NCI-H510A (cell line): ENCODE measurements around the gene NDUFA11.
"Not testable (repeated sequence)": the region's sequence is repeated elsewhere in the genome, so short reads cannot be mapped to it uniquely, and the experiment has no call there.

Source experiments
- DNase-seq: peaks from one replicate; lab custom pipeline; 2025; lab: John Stamatoyannopoulos, UW

NDUFA11 gene

GRCh38 chr19:5889288-5889971 lies 14.2 kb downstream of the NDUFA11 start:
- no peak for DNase-seq

GRCh38 chr19:5884065-5884811 lies 19.4 kb downstream of the NDUFA11 start:
- DNase-seq: not testable (repeated sequence)

- DNase-seq: not testable (repeated sequence)
These were observed 20.3 kb downstream of the NDUFA11 start for GRCh38 chr19:5883157-5883873.

GRCh38 chr19:5882421-5882968 lies 21.1 kb downstream of the NDUFA11 start:
- DNase-seq: no peak

DNA sequence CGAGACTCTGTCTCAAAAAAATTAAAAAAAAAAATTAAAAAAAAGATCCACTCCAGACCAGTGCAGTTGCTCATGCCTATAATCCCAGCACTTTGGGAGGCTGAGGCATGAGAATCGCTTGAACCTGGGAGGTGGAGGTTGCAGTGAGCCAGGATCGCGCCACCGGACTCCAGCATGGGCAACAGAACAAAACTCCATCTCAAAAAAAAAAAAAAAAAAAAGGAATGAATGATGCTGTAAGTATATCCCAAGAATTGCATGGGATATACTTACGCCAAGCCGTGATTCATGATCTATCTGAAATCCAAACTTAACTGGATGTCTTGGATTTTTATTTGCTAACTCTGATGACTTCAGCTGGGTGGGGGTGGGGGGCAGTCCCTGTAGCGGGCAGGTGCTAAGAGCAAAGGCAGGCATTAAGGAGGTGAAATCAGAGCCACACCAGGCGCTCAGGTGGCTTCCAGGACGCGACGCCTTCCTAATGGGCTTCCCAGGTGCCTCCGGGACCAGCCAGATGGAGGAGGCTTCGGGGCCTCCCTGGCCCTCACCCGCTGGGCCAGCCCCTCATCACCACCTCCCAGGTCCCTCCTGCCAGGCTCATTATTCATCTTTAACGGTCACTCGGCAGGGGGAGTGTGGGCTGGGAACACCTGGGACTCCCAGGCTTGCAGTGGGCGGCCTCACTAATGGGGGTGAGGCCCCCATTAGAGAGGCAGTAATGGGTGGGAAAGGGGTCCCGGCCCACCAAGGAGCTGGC lies 21.9 kb downstream of the NDUFA11 start:
- DNase-seq: peak; percentile 40

- peak; percentile 69 for DNase-seq
These were observed 22.9 kb downstream of the NDUFA11 start for GRCh38 chr19:5880604-5881078.

DNA sequence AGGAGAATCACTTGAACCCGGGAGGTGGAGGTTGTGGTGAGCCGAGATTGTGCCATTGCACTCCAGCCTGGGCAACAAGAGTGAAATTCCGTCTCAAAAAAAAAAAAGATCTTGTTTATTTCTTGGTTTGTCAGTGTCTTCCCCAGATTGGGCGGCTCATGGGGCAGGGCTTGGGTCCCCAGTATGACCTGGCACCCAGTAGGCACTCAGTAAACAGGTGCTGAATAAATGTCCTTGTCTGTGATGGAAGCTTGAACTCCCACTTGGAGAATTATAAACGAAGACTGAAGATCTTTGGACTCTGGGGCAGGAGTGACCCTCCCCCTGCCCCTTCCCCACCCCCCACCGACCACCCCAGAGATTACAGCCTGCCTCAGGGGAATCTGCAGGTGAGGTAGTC lies 23.4 kb downstream of the NDUFA11 start:
- DNase-seq: no peak

DNA sequence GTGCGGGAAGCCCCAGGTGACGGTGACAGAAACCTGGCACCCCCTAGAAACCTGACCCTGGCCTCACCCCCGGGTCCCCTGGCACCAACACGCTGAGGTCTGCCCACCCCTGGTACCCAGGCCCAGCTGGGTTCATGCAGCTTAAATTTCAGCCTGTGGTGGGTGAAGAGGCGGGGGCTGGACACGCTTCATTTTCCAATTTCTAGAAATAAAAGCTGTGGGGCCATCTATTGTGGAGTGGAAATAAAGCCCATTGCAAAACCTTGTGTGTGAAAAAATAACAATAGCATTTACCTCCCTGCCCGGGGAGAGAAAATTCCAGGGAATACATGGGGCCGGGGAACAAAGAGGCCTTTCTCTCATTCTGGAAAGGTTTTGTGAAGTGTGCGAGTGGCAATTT lies 25.7 kb downstream of the NDUFA11 start:
- DNase-seq: no peak

GRCh38 chr19:5877427-5877826 lies 26.2 kb downstream of the NDUFA11 start:
- DNase-seq: no peak

DNA sequence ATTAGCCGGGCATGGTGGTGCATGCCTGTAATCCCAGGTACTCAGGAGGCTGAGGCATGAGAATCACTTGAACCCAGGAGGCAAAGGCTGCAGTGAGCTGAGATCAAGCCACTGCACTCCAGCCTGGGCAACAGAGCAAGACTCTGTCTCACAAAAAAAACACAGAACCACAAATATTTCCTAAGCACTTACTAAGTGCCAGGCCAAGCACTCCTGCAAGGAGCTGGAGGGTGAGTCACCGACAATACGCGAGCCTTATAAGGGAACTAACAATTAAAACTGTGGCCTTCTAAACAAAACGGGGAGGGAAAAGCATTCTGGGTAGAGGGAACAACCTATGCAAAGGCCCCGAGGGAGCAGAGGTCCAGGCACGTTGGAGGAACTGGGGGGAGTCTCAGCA lies 29.1 kb downstream of the NDUFA11 start:
- not testable (repeated sequence) for DNase-seq

GRCh38 chr19:5873617-5874199 lies 29.9 kb downstream of the NDUFA11 start:
- no peak for DNase-seq

GRCh38 chr19:5870986-5871394 lies 32.6 kb downstream of the NDUFA11 start:
- no peak for DNase-seq

- DNase-seq: no peak
These were observed 36.1 kb downstream of the NDUFA11 start for GRCh38 chr19:5867201-5868136.

DNA sequence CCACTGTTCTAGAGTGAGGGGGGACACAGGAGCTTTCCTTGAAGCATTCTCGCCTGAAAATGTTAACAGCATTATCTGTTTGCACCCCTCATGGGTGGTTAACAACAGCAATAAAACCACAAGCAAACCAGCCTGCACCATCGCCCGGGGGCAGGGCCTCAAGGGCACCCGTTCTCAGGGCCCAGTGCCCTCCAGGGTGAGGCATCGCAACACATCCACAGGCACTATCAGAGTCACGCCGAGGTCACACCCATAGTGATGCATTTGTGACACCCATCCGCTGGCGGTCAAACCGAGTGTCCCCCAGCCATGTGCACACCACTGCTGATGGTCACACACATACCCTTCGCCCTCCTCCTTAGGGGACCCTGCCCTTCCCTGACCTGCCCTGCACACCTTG lies 37.8 kb downstream of the NDUFA11 start:
- DNase-seq: no peak

DNA sequence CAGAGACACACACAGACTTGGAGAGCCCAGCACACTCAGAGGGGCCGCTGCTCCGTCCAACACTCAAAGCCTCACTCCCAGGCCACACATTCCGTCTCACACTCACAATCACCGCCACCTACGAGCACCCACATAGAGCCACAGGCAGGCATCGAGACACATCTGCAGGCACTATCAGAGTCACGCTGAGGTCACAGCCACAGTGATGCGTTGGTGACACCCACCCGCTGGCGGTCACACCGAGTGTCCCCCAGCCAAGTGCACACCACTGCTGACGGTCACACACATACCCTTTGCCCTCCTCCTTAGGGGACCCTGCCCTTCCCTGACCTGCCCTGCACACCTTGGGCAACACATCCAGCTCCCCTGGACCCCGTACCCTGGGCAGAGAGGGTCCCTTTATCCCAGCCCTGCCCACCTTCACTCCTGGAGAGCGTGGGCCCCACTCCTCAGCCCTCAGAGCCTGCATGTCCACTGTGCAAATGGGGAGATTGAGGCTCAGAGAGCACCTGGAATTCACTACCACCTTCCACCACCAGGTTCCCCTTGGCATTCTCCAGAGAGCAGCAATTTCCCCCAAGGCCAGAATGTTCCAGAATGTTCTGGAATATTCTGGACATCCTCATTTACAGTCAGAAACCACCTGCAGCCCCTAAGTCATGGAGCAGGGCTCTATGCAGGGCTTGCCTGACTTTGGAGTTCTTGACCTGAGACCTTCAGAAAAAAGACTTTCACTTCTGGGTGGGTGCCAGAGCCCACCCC lies 38.7 kb downstream of the NDUFA11 start:
- DNase-seq: no peak

DNA sequence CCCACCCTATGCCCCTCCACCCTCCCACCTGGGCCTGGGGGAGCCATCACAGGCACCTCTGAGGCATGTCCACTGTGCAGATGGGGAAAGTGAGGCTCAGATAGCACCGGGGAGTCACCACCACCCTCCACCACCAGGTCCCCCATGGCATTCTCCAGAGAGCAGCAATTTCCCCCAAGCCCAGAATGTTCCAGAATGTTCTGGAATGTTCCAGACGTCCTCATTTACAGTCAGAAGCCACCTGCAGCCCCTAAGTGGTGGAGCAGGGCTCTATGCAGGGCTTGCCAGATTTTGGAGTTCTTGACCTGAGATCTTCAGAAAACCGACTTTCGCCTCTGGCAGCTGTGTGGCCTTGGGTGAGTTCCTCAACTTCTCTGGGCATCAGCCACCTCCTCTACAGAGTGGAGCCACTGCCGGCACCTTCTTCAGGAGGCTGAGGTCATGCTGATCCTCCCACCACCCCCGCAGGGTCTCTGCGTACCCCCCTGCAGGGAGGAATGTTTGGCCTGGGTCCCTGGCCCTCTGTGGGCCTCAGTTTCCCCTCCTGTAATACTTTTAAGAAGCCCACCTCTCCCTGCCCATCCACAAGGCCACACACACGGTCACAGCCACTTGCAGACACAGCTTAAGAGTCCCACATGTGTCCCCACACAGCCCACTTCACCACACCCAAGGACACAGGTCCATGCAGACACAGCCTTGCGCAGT lies 39.4 kb downstream of the NDUFA11 start:
- DNase-seq: no peak

GRCh38 chr19:5863030-5863665 lies 40.4 kb downstream of the NDUFA11 start:
- no peak for DNase-seq
